ENCODE measurements around the gene MYBPC1.

MYBPC1 gene

DNA sequence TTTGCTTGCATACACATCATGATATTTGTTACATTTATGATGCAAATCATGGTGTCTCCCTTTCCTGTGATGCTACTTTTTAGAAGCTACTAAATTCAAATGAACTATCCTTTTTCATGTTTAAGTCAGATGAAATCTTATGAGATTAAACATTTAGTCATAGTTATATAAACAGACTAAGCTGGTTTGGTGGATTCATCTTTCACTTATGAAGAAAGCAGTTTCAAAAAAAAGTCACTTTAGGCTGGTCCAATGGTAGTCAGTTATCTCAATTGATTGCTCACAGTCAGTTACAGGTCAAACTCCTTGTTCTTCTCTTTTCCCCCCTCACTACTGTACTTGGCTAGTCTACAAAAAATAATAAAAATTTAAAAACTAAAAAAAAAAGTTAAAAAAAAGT, 124.8 kb downstream of the MYBPC1 start:
- TF ChIP-seq, protein P1, sequence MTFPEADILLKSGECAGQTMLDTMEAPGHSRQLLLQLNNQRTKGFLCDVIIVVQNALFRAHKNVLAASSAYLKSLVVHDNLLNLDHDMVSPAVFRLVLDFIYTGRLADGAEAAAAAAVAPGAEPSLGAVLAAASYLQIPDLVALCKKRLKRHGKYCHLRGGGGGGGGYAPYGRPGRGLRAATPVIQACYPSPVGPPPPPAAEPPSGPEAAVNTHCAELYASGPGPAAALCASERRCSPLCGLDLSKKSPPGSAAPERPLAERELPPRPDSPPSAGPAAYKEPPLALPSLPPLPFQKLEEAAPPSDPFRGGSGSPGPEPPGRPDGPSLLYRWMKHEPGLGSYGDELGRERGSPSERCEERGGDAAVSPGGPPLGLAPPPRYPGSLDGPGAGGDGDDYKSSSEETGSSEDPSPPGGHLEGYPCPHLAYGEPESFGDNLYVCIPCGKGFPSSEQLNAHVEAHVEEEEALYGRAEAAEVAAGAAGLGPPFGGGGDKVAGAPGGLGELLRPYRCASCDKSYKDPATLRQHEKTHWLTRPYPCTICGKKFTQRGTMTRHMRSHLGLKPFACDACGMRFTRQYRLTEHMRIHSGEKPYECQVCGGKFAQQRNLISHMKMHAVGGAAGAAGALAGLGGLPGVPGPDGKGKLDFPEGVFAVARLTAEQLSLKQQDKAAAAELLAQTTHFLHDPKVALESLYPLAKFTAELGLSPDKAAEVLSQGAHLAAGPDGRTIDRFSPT (tag by site-specific recombination; IDR thresholded peaks at IDR 0.05) = no peak
- TF ChIP-seq ZXDB (tag by site-specific recombination; IDR thresholded peaks at IDR 0.05) = no peak
- no peak for TF ChIP-seq ZNF623 (tag by site-specific recombination; IDR thresholded peaks at IDR 0.05)
- no peak for TF ChIP-seq ZNF610 (tag by site-specific recombination; IDR thresholded peaks at IDR 0.05; ENCODE audit: borderline replicate concordance)
- no peak for TF ChIP-seq ZNF354C (tag by site-specific recombination; IDR thresholded peaks at IDR 0.05; ENCODE audit: borderline replicate concordance, low read depth)
- no peak for TF ChIP-seq ZNF223 (tag by site-specific recombination; IDR thresholded peaks at IDR 0.05)
- TF ChIP-seq ZNF114 (tag by site-specific recombination; IDR thresholded peaks at IDR 0.05) = no peak
- TF ChIP-seq ZNF202 (tag by site-specific recombination; IDR thresholded peaks at IDR 0.05; ENCODE audit: borderline replicate concordance) = no peak
- TF ChIP-seq ZSCAN16 (tag by site-specific recombination; IDR thresholded peaks at IDR 0.05) = no peak
- TF ChIP-seq ZNF529 (tag by site-specific recombination; IDR thresholded peaks at IDR 0.05; ENCODE audit: insufficient replicate concordance) = no peak
- TF ChIP-seq ZNF585B (tag by site-specific recombination; IDR thresholded peaks at IDR 0.05) = no peak
- TF ChIP-seq ZNF302 (tag by site-specific recombination; IDR thresholded peaks at IDR 0.05; ENCODE audit: low read depth) = no peak
- Histone ChIP-seq H3K4me1 (ENCODE audit: control insufficient read depth, insufficient read depth, low read length) (0 out of 2 replicates have a peak, but pooled peaks cover 2% of the 10 kb centered on the region), H3K27ac (ENCODE audit: extremely low read depth, low read depth, low read length) (no peak overlapping the region), H3K9me3 (ENCODE audit: control insufficient read depth, insufficient read depth, low read depth, low read length) (no peaks in the 10 kb centered on the region), H3K4me3 (ENCODE audit: low read depth, low read length) (no peak overlapping the region), H3K36me3 (ENCODE audit: control insufficient read depth in 2 of 2, insufficient read depth in 1 of 2, low read length in 2 of 2) (peaks cover 24 to 31% of the 10 kb centered on the region in 2 experiments)
- ChIA-PET POLR2A (no interaction called here), CTCF (interaction anchor here (0.6 kb wide), 1 partner anchor 120 kb away, joined by 3 read pairs; no protein-coding TSS in a partner anchor)

DNA sequence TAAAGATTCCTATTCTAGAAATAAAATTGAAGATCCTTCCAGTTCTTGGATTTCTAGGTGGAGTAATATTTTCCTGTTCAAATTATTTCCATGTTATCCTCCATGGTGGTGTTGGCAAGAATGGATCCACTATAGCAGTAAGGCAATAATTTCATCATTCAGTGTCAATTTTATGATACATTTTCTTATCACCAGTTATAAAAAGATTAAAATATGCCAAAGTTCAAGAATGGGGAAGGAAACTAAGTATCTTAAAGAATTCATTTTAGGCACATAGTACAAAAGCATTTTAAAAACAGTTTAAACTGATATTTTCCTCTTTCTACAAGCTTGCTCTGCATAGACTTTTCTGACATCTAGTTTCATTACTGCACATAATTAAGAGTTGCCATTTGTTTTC, 125.3 kb downstream of the MYBPC1 start:
- H3K4me3 ChIP-seq (ENCODE audit: low read depth, low read length) = no peak overlapping the region
- CTCF ChIA-PET = no interaction called here
- H3K9me3 ChIP-seq (ENCODE audit: control insufficient read depth, insufficient read depth, low read depth, low read length) = no peaks in the 10 kb centered on the region
- TF ChIP-seq TRIM28 (IDR thresholded peaks at IDR 0.05; ENCODE audit: borderline replicate concordance, low read length) = no peak
- TF ChIP-seq TCF7L2 (IDR thresholded peaks at IDR 0.05; ENCODE audit: borderline replicate concordance, low read depth, low read length) = no peak
- TF ChIP-seq ZNF211 (tag by site-specific recombination; IDR thresholded peaks at IDR 0.05; ENCODE audit: low read depth) = no peak
- TF ChIP-seq, protein P2, sequence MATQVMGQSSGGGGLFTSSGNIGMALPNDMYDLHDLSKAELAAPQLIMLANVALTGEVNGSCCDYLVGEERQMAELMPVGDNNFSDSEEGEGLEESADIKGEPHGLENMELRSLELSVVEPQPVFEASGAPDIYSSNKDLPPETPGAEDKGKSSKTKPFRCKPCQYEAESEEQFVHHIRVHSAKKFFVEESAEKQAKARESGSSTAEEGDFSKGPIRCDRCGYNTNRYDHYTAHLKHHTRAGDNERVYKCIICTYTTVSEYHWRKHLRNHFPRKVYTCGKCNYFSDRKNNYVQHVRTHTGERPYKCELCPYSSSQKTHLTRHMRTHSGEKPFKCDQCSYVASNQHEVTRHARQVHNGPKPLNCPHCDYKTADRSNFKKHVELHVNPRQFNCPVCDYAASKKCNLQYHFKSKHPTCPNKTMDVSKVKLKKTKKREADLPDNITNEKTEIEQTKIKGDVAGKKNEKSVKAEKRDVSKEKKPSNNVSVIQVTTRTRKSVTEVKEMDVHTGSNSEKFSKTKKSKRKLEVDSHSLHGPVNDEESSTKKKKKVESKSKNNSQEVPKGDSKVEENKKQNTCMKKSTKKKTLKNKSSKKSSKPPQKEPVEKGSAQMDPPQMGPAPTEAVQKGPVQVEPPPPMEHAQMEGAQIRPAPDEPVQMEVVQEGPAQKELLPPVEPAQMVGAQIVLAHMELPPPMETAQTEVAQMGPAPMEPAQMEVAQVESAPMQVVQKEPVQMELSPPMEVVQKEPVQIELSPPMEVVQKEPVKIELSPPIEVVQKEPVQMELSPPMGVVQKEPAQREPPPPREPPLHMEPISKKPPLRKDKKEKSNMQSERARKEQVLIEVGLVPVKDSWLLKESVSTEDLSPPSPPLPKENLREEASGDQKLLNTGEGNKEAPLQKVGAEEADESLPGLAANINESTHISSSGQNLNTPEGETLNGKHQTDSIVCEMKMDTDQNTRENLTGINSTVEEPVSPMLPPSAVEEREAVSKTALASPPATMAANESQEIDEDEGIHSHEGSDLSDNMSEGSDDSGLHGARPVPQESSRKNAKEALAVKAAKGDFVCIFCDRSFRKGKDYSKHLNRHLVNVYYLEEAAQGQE (tag by site-specific recombination; IDR thresholded peaks at IDR 0.05) = no peak
- no peak for TF ChIP-seq ZNF335 (tag by site-specific recombination; conservative IDR thresholded peaks at IDR 0.05)
- TF ChIP-seq ZBTB1 (tag by site-specific recombination; IDR thresholded peaks at IDR 0.05) = no peak
- H3K36me3 ChIP-seq (ENCODE audit: control insufficient read depth in 2 of 2, insufficient read depth in 1 of 2, low read length in 2 of 2) = peaks cover 28 to 34% of the 10 kb centered on the region in 2 experiments
- no peaks in the 10 kb centered on the region for H3K4me1 ChIP-seq (ENCODE audit: control insufficient read depth, insufficient read depth, low read length)
- POLR2A ChIA-PET = no interaction called here
- H3K27ac ChIP-seq (ENCODE audit: extremely low read depth, low read depth, low read length) = no peak overlapping the region

Measured in HEK293 (cell line).